Keratinocyte (primary cell): Measurements from ENCODE around the gene SNX6. TPM values are rescaled to one million over a fixed set of nuclear protein-coding genes. Genes with fewer than 3 reads are reported as not detected.

Experiments
- DNase-seq: peaks from one replicate; pipeline ENCODE4 v3.0.0-alpha.2; 2011; ENCODE audit warnings: low read depth, missing footprints, low spot score
- FAIRE-seq: peaks from 2 replicates; lab custom pipeline; 2011; peaks lifted over from hg19 to GRCh38; lab: Jason Lieb, UNC
- H2AFZ ChIP-seq: 2 replicates; pipeline ENCODE4 v1.6.0; 2012; ENCODE audit warnings: low read length, control low read depth, inconsistent platforms; ENCODE audit not compliant: control insufficient read depth
- H3K27ac ChIP-seq: 2 replicates; pipeline ENCODE4 v1.5.1; 2011; ENCODE audit warnings: low read length; ENCODE audit not compliant: control insufficient read depth, insufficient read depth
- H3K27me3 ChIP-seq: 3 replicates; pipeline ENCODE4 v1.6.0; 2011; ENCODE audit warnings: low read length; ENCODE audit not compliant: control insufficient read depth, insufficient read depth; ENCODE audit errors: extremely low read depth
- H3K36me3 ChIP-seq, 2 experiments: 2 replicates in 1 of 2; 3 replicates in 1 of 2; pipeline ENCODE4 v1.5.1; 2011; ENCODE audit warnings: low read length in 2 of 2, mild to moderate bottlenecking in 1 of 2; ENCODE audit not compliant: control insufficient read depth in 2 of 2, insufficient read depth in 2 of 2; ENCODE audit errors: extremely low read depth in 1 of 2
- H3K4me1 ChIP-seq: 3 replicates; pipeline ENCODE4 v1.5.1; 2011; ENCODE audit warnings: low read length; ENCODE audit not compliant: control insufficient read depth, insufficient read depth; ENCODE audit errors: extremely low read depth
- H3K4me2 ChIP-seq: 3 replicates; pipeline ENCODE4 v1.6.0; 2011; ENCODE audit warnings: low read depth, low read length; ENCODE audit not compliant: control insufficient read depth, insufficient read depth; ENCODE audit errors: extremely low read depth
- H3K4me3 ChIP-seq, 3 experiments: fragments of 200-600 bp in 1 of 3; sonication (generic) in 1 of 3; 2 replicates in 2 of 3; 3 replicates in 1 of 3; pipeline ENCODE4 v1.5.1; 2011 to 2016; ENCODE audit warnings: low read length in 3 of 3, mild to moderate bottlenecking in 3 of 3, control low read depth in 2 of 3, inconsistent platforms in 1 of 3, low read depth in 1 of 3, mixed read lengths in 1 of 3, mixed run types in 1 of 3, moderate library complexity in 1 of 3; ENCODE audit not compliant: control insufficient read depth in 2 of 3, insufficient read depth in 2 of 3; ENCODE audit errors: extremely low read depth in 1 of 3
- H3K79me2 ChIP-seq: 2 replicates; pipeline ENCODE4 v1.6.0; 2012; ENCODE audit warnings: low read length; ENCODE audit not compliant: control insufficient read depth, insufficient read depth
- H3K9ac ChIP-seq: 3 replicates; pipeline ENCODE4 v1.6.0; 2011; ENCODE audit warnings: low read length; ENCODE audit not compliant: control insufficient read depth, insufficient read depth; ENCODE audit errors: extremely low read depth
- H3K9me1 ChIP-seq: 3 replicates; pipeline ENCODE4 v1.6.0; 2011; ENCODE audit warnings: low read length; ENCODE audit not compliant: control insufficient read depth, insufficient read depth; ENCODE audit errors: extremely low read depth
- H3K9me3 ChIP-seq: 2 replicates; pipeline ENCODE4 v1.5.1; 2012; ENCODE audit warnings: low read depth, low read length; ENCODE audit not compliant: control insufficient read depth
- H4K20me1 ChIP-seq: 3 replicates; pipeline ENCODE4 v1.6.0; 2011; ENCODE audit warnings: low read length; ENCODE audit not compliant: control insufficient read depth, insufficient read depth; ENCODE audit errors: extremely low read depth
- EZH2 ChIP-seq: IDR thresholded peaks from one replicate; pipeline ENCODE4 v1.6.1; 2012; ENCODE audit warnings: inconsistent platforms, mild to moderate bottlenecking, low read length, moderate library complexity
- dilution Hi-C: fragments of 300-500 bp; cut with MboI; formaldehyde crosslinking; loops from one replicate; pipeline ENCODE4 v1.7.0; 2020; ENCODE audit warnings: low sequenced_read_pairs; ENCODE audit not compliant: extremely low pct_ligation_motif_present
- polyA plus RNA-seq, 5 experiments: library from polyadenylated mRNA; depleted of rRNA in 3 of 5; stranded (reverse) in 3 of 5; stranded (forward) in 1 of 5; unstranded in 1 of 5; fragments of >200 nt; gene quantifications; 1 replicate in 1 of 5; 2 replicates in 3 of 5; 3 replicates in 1 of 5; pipeline versions ENCODE4 v1.2.1 to v1.2.3, GENCODE V29; 2011 to 2012; ENCODE audit warnings: missing spikeins in 2 of 5, low read depth in 1 of 5, low replicate concordance in 1 of 5
- TF ChIP-seq, protein P1 (sequence below), 3 experiments: IDR thresholded peaks in 1 of 3; conservative IDR thresholded peaks in 1 of 3; optimal IDR thresholded peaks in 1 of 3; 2 replicates in 2 of 3; 3 replicates in 1 of 3; pipeline versions ENCODE3 to v1.5.1; 2011; ENCODE audit warnings: low read length in 3 of 3, mild to moderate bottlenecking in 3 of 3, moderate library complexity in 2 of 3, control low read depth in 1 of 3, inconsistent platforms in 1 of 3; ENCODE audit not compliant: insufficient read depth in 2 of 3; ENCODE audit errors: extremely low read depth in 1 of 3

Gene SNX6
- polyA plus RNA-seq, 1 donor (not counting 4 experiments of a cell fraction or from before 2014, with no cell fraction given): 137 TPM

DNA sequence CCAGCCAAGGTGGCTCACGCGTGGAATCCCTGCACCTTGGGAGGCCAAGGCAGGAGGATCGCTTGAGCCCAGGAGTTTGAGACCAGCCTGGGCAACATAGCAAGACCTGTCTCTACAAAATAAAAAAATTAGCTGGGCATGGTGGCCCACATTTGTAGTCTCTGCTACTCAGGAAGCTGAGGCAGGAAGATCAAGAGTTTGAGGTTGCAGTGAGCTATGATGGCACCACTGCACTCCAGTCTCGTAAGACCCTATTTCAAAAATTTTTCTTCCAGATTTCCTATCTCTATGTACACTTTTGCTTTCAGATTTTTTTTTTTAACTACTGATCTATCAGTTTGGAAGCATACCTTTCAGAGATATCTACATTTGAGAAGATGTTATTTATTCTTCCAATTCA is 15.3 kb downstream of the SNX6 start:
- Histone ChIP-seq H3K36me3 (peaks cover 7 to 12% of the 10 kb centered on the region in 2 experiments), H3K79me2 (peaks cover 17% of the 10 kb centered on the region), H3K27ac (no peak overlapping the region), H3K9ac (no peak overlapping the region), H2AFZ (no peak overlapping the region), H3K4me2 (no peak overlapping the region), H3K4me1 (no peaks in the 10 kb centered on the region), H3K4me3 (no peak overlapping the region), H3K9me3 (no peaks in the 10 kb centered on the region), H3K9me1 (no peaks in the 10 kb centered on the region), H4K20me1 (peaks cover 2% of the 10 kb centered on the region), H3K27me3 (no peaks in the 10 kb centered on the region)
- FAIRE-seq: no peak
- dilution Hi-C loops: no loop called here
- no peak for DNase-seq
- TF ChIP-seq EZH2: no peak
- TF ChIP-seq, protein P1, sequence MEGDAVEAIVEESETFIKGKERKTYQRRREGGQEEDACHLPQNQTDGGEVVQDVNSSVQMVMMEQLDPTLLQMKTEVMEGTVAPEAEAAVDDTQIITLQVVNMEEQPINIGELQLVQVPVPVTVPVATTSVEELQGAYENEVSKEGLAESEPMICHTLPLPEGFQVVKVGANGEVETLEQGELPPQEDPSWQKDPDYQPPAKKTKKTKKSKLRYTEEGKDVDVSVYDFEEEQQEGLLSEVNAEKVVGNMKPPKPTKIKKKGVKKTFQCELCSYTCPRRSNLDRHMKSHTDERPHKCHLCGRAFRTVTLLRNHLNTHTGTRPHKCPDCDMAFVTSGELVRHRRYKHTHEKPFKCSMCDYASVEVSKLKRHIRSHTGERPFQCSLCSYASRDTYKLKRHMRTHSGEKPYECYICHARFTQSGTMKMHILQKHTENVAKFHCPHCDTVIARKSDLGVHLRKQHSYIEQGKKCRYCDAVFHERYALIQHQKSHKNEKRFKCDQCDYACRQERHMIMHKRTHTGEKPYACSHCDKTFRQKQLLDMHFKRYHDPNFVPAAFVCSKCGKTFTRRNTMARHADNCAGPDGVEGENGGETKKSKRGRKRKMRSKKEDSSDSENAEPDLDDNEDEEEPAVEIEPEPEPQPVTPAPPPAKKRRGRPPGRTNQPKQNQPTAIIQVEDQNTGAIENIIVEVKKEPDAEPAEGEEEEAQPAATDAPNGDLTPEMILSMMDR (optimal IDR thresholded peaks at IDR 0.05 in 1 of 3, IDR thresholded peaks at IDR 0.05 in 1 of 3, conservative IDR thresholded peaks at IDR 0.05 in 1 of 3; ENCODE audit: extremely low read depth in 1 of 3, insufficient read depth in 2 of 3, low read length in 3 of 3): no peak

DNA sequence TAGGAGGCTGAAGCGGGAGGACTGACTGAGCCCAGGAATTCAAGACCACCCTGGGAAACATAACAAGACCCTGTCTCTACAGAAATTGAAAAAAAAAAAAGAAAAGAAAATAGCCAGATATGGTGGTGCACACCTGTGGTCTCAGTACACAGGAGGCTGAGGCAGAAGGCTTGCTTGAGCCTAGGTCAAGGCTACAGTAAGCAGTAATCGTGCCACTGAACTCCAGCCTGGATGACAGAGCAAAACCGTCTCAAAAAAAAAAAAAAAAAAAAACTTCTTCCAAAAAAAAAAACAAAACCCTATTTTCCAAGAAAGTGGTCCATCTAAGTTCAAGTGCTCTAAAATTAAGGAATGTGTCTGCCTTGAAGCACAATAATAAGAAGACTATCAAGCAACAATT is 19.8 kb downstream of the SNX6 start:
- H3K27ac ChIP-seq: no peak overlapping the region

More for the DNA sequence above, 19.8 kb downstream of the SNX6 start:
- no peak overlapping the region for H2AFZ ChIP-seq
- TF ChIP-seq EZH2: no peak
- TF ChIP-seq, protein P1 (optimal IDR thresholded peaks at IDR 0.05 in 1 of 3, IDR thresholded peaks at IDR 0.05 in 1 of 3, conservative IDR thresholded peaks at IDR 0.05 in 1 of 3; ENCODE audit: extremely low read depth in 1 of 3, insufficient read depth in 2 of 3, low read length in 3 of 3): no peak
- H3K4me1 ChIP-seq: no peaks in the 10 kb centered on the region
- H3K9me3 ChIP-seq: no peaks in the 10 kb centered on the region
- dilution Hi-C loops: no loop called here
- H4K20me1 ChIP-seq: no peaks in the 10 kb centered on the region
- no peaks in the 10 kb centered on the region for H3K9me1 ChIP-seq
- H3K79me2 ChIP-seq: no peaks in the 10 kb centered on the region
- DNase-seq: no peak
- H3K4me3 ChIP-seq: no peak overlapping the region
- no peaks in the 10 kb centered on the region for H3K27me3 ChIP-seq
- H3K36me3 ChIP-seq: peaks cover 12 to 17% of the 10 kb centered on the region in 2 experiments
- H3K9ac ChIP-seq: no peak overlapping the region
- no peak overlapping the region for H3K4me2 ChIP-seq
- no peak for FAIRE-seq
